IMR-90 (cell line): ENCODE results near the gene EFS. TPM values are rescaled to one million over a fixed set of nuclear protein-coding genes. Genes with fewer than 3 reads are reported as not detected.

ENCODE experiments used
- ATAC-seq: fragments of 200-7000 bp; cut with Tn5 transposase; 2 replicates; pipeline ENCODE4 v1.9.1; 2020; ENCODE audit warnings: low read depth, mild to moderate bottlenecking, moderate library complexity
- BruUV-seq: library from RNA; stranded (reverse); fragments of 400-500 nt; replicated peaks from 2 replicates; lab custom pipeline; 2021; lab: Mats Ljungman, UMichigan
- CTCF ChIA-PET: fragments of 300-600 bp; formaldehyde crosslinking; extraction: SDS; loops from one replicate; lab custom pipeline; 2021; ENCODE audit warnings: antibody characterized with exemption; lab: Yijun Ruan, JAX
- POLR2A ChIA-PET: fragments of 300-600 bp; sonication (Branson Sonifier 250); formaldehyde crosslinking; loops from one replicate; lab custom pipeline; 2022; ENCODE audit warnings: antibody characterized with exemption; ENCODE audit not compliant: unreplicated experiment; lab: Charles Lee
- DNase-seq: peaks from one replicate; pipeline ENCODE4 v3.0.0; 2013
- H2AFZ ChIP-seq: replicated peaks from 2 replicates; pipeline ENCODE3; 2013; ENCODE audit warnings: low read length, mild to moderate bottlenecking; ENCODE audit not compliant: poor library complexity
- H2AK5ac ChIP-seq: 2 replicates; pipeline ENCODE4 v1.6.1; 2013; ENCODE audit warnings: low read depth, low read length, inconsistent platforms
- H2AK9ac ChIP-seq: replicated peaks from 2 replicates; pipeline ENCODE3; 2013; ENCODE audit warnings: mild to moderate bottlenecking, low read depth, low read length, moderate library complexity; ENCODE audit not compliant: poor library complexity
- H2BK120ac ChIP-seq: 2 replicates; pipeline ENCODE4 v1.6.1; 2013; ENCODE audit warnings: low read depth, low read length, inconsistent platforms
- H2BK15ac ChIP-seq: 3 replicates; pipeline ENCODE4 v1.6.1; 2013; ENCODE audit warnings: low read depth, low read length, inconsistent platforms
- H2BK20ac ChIP-seq: 2 replicates; pipeline ENCODE4 v1.6.1; 2013; ENCODE audit warnings: low read depth, mild to moderate bottlenecking, inconsistent platforms, low read length, moderate library complexity
- H2BK5ac ChIP-seq: 2 replicates; pipeline ENCODE4 v1.6.1; 2013; ENCODE audit warnings: mild to moderate bottlenecking, low read depth, low read length, inconsistent platforms; ENCODE audit not compliant: poor library complexity, severe bottlenecking
- H3K14ac ChIP-seq: replicated peaks from 2 replicates; pipeline ENCODE4 v1.6.1; 2013; ENCODE audit warnings: low read depth, low read length, inconsistent platforms
- H3K18ac ChIP-seq: 2 replicates; pipeline ENCODE4 v1.6.1; 2013; ENCODE audit warnings: low read depth, low read length, control low read depth
- H3K23ac ChIP-seq: 2 replicates; pipeline ENCODE4 v1.6.1; 2013; ENCODE audit warnings: low read depth, low read length, inconsistent platforms
- H3K27ac ChIP-seq: 2 replicates; pipeline ENCODE4 v1.5.1; 2013; ENCODE audit warnings: mild to moderate bottlenecking, control low read depth, low read length; ENCODE audit not compliant: insufficient read depth
- H3K27me3 ChIP-seq: 2 replicates; pipeline ENCODE4 v1.6.1; 2013; ENCODE audit warnings: low read length; ENCODE audit not compliant: control insufficient read depth, insufficient read depth
- H3K36me3 ChIP-seq: 2 replicates; pipeline ENCODE4 v1.6.1; 2013; ENCODE audit warnings: low read length, mixed read lengths; ENCODE audit not compliant: control insufficient read depth, insufficient read depth
- H3K4ac ChIP-seq: 2 replicates; pipeline ENCODE4 v1.6.1; 2013; ENCODE audit warnings: low read depth, low read length, inconsistent platforms
- H3K4me1 ChIP-seq: 2 replicates; pipeline ENCODE4 v1.6.1; 2013; ENCODE audit warnings: low read length, mixed read lengths; ENCODE audit not compliant: control insufficient read depth, insufficient read depth
- H3K4me2 ChIP-seq: 2 replicates; pipeline ENCODE4 v1.6.1; 2013; ENCODE audit warnings: low read depth, mild to moderate bottlenecking, control low read depth, low read length, moderate library complexity
- H3K4me3 ChIP-seq: 2 replicates; pipeline ENCODE4 v1.5.1; 2013; ENCODE audit warnings: low read depth, mild to moderate bottlenecking, control low read depth, low read length, moderate library complexity; ENCODE audit not compliant: insufficient read depth
- H3K56ac ChIP-seq: 2 replicates; pipeline ENCODE4 v1.6.1; 2013; ENCODE audit warnings: low read length, inconsistent platforms; ENCODE audit not compliant: insufficient read depth; ENCODE audit errors: extremely low read depth
- H3K79me1 ChIP-seq, 2 experiments: 2 replicates each; pipeline ENCODE4 v1.6.1; 2013; ENCODE audit warnings: low read length in 2 of 2, inconsistent platforms in 1 of 2, low read depth in 1 of 2
- H3K9ac ChIP-seq: 2 replicates; pipeline ENCODE4 v1.6.1; 2013; ENCODE audit warnings: low read depth, low read length, control low read depth
- H3K9me1 ChIP-seq: 2 replicates; pipeline ENCODE4 v1.6.1; 2013; ENCODE audit warnings: low read length, inconsistent platforms; ENCODE audit not compliant: insufficient read depth
- H3K9me3 ChIP-seq: 2 replicates; pipeline ENCODE4 v1.6.1; 2013; ENCODE audit warnings: low read length; ENCODE audit not compliant: control insufficient read depth, insufficient read depth
- H4K20me1 ChIP-seq: 2 replicates; pipeline ENCODE4 v1.6.1; 2013; ENCODE audit warnings: low read length, inconsistent platforms; ENCODE audit not compliant: insufficient read depth
- H4K5ac ChIP-seq: 2 replicates; pipeline ENCODE4 v1.6.1; 2013; ENCODE audit warnings: mild to moderate bottlenecking, low read depth, low read length, control low read depth
- H4K8ac ChIP-seq, 2 experiments: 2 replicates each; pipeline ENCODE4 v1.6.1; 2013; ENCODE audit warnings: low read depth in 2 of 2, low read length in 2 of 2, control low read depth in 1 of 2, inconsistent platforms in 1 of 2
- H4K91ac ChIP-seq: 2 replicates; pipeline ENCODE4 v1.6.1; 2013; ENCODE audit warnings: low read depth, low read length, inconsistent platforms; ENCODE audit not compliant: insufficient read depth
- FOS ChIP-seq: fragments of 150-350 bp; IDR thresholded peaks from 2 replicates; pipeline ENCODE4 v1.6.1; 2016; ENCODE audit warnings: low read depth, low read length
- MXI1 ChIP-seq: IDR thresholded peaks from 2 replicates; pipeline ENCODE4 v1.6.1; 2012; ENCODE audit warnings: low read depth, mild to moderate bottlenecking, low read length, moderate library complexity, borderline replicate concordance
- NFE2L2 ChIP-seq: fragments of 150-350 bp; IDR thresholded peaks from 2 replicates; pipeline ENCODE4 v1.6.1; 2016; ENCODE audit warnings: low read depth, mild to moderate bottlenecking, low read length
- RFX5 ChIP-seq: IDR thresholded peaks from 2 replicates; pipeline ENCODE4 v1.8.0; 2012; ENCODE audit warnings: low read depth, mild to moderate bottlenecking, low read length, moderate library complexity
- WGBS, 2 experiments: methylation state at CpG; one replicate each; pipeline versions ENCODE4 v1.1.5 to v1.1.7; 2013; ENCODE audit warnings: missing lambda C conversion rate in 2 of 2; ENCODE audit not compliant: insufficient read length in 1 of 2; ENCODE audit errors: extremely low coverage in 2 of 2; 5-methylcytosine and 5-hydroxymethylcytosine counted together
- dilution Hi-C: fragments of 300-500 bp; cut with HindIII; formaldehyde crosslinking; loops from one replicate; pipeline ENCODE4 v1.14.3; 2018; ENCODE audit warnings: low sequenced_read_pairs; ENCODE audit not compliant: unreplicated experiment
- in situ Hi-C: fragments of 300-500 bp; cut with MboI; formaldehyde crosslinking; loops from 3 replicates; pipeline ENCODE4 v1.14.3; 2019; ENCODE audit warnings: low sequenced_read_pairs, inconsistent platforms, mixed read lengths
- intact Hi-C: fragments of 100-400 bp; cut with micrococcal nuclease; formaldehyde crosslinking; loops from 2 replicates; pipeline ENCODE4 v1.10.0; 2022
- polyA plus RNA-seq, 3 experiments: library from polyadenylated mRNA; depleted of rRNA; stranded (reverse); fragments of >200 nt; gene quantifications; 2 replicates each; pipeline ENCODE4 v1.2.3, GENCODE V29; 2012; ENCODE audit warnings: low replicate concordance in 1 of 3
- total RNA-seq: library from RNA; depleted of rRNA; stranded (reverse); fragments of >200 nt; gene quantifications from 2 replicates; pipeline ENCODE4 v1.2.3, GENCODE V29; 2012

Gene EFS
- total and polyA plus RNA-seq, 2 of the 4 experiments (the other 2 are of a cell fraction): 2.2 to 11.6 TPM

- Histone ChIP-seq H3K14ac (no peak overlapping the region), H2BK120ac (no peak overlapping the region), H4K91ac (no peak overlapping the region), H3K4me2 (no peak overlapping the region), H3K79me1 (peaks cover 18 to 36% of the 10 kb centered on the region in 2 experiments), H3K9me3 (no peaks in the 10 kb centered on the region), H2BK5ac (no peak overlapping the region), H3K27me3 (no peaks in the 10 kb centered on the region), H2BK20ac (no peak overlapping the region), H3K36me3 (peaks cover 25% of the 10 kb centered on the region), H2AFZ (no peak overlapping the region), H3K23ac (no peak overlapping the region), H2BK15ac (no peak overlapping the region), H3K9me1 (no peaks in the 10 kb centered on the region), H3K9ac (no peak overlapping the region), H3K27ac (no peak overlapping the region), H2AK9ac (no peak overlapping the region), H4K5ac (no peak overlapping the region), H3K4me3 (no peak overlapping the region), H3K4me1 (peaks cover 6% of the 10 kb centered on the region; the same call in 1 of the 2 replicates), H3K18ac (no peak overlapping the region), H3K4ac (no peak overlapping the region), H4K8ac (no peak overlapping the region), H2AK5ac (no peak overlapping the region), H3K56ac (no peak overlapping the region), H4K20me1 (peaks cover 16% of the 10 kb centered on the region; the same call in 1 of the 2 replicates)
- no peak for DNase-seq
- no peak for ATAC-seq
- BruUV-seq: no TSS peak
- ChIA-PET POLR2A (no interaction called here), CTCF (interaction anchor here (0.9 kb wide), 1 partner anchor 139 kb away, joined by 6 read pairs; no protein-coding TSS in a partner anchor)
- TF ChIP-seq FOS (no peak), NFE2L2 (no peak), MXI1 (no peak), RFX5 (no peak)
- in situ Hi-C loops: loop anchor here (10.0 to 25.0 kb wide), 5 partner anchors 50 to 1112 kb away; partner anchors contain the start of genes CBLN3, CMTM5, EMC9 and FITM1
- intact Hi-C loops: no loop called here
- dilution Hi-C loops: no loop called here
- WGBS, 2 experiments: 100% methylated on average over 1 of the region's 7 CpGs; no CpG with 5 or more reads in 1 of the 2 experiments
Observed at GRCh38 chr14:23324993-23325392, 40.0 kb downstream of the EFS start.
